ENCODE data around the gene TNXB. TPM values are rescaled to one million over a fixed set of nuclear protein-coding genes. Genes with fewer than 3 reads are reported as not detected.

TNXB gene
- total RNA-seq, 4 donors from 2014 or later, result 10.5 to 102 (median 31.0) TPM

DNA sequence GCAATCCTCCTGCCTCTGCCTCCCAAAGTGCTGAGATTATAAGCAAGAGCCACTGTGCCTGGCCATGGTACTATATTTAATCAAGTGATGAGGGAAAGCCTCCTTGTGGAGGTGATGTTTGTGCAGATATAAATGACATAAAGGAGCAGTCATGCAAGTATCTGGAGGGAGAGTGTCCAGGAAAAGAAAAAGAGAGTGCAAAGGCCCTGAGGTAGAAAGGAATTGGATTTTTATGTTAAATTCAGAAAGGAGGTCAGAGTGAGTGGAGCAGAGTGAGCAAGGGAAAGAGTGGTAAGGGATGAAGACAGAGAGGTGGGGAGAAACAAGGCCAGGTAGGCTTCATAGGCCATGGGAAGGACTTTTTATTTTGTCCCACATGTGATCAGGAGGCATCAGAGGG lies 28.3 kb upstream of the TNXB start:
- intact Hi-C loops (cut with DNase I), result no loop called here
- no peak for DNase-seq
- Histone ChIP-seq H3K9me3 (no peaks in the 10 kb centered on the region), H3K27ac (no peak overlapping the region), H3K36me3 (no peaks in the 10 kb centered on the region), H3K4me1 (peaks cover 0 to 7% (median 2%) of the 10 kb centered on the region in 3 donors), H3K4me3 (no peak overlapping the region), H3K27me3 (no peaks in the 10 kb centered on the region)
- TF ChIP-seq, protein P1, sequence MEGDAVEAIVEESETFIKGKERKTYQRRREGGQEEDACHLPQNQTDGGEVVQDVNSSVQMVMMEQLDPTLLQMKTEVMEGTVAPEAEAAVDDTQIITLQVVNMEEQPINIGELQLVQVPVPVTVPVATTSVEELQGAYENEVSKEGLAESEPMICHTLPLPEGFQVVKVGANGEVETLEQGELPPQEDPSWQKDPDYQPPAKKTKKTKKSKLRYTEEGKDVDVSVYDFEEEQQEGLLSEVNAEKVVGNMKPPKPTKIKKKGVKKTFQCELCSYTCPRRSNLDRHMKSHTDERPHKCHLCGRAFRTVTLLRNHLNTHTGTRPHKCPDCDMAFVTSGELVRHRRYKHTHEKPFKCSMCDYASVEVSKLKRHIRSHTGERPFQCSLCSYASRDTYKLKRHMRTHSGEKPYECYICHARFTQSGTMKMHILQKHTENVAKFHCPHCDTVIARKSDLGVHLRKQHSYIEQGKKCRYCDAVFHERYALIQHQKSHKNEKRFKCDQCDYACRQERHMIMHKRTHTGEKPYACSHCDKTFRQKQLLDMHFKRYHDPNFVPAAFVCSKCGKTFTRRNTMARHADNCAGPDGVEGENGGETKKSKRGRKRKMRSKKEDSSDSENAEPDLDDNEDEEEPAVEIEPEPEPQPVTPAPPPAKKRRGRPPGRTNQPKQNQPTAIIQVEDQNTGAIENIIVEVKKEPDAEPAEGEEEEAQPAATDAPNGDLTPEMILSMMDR (IDR thresholded peaks at IDR 0.05), result no peak

DNA sequence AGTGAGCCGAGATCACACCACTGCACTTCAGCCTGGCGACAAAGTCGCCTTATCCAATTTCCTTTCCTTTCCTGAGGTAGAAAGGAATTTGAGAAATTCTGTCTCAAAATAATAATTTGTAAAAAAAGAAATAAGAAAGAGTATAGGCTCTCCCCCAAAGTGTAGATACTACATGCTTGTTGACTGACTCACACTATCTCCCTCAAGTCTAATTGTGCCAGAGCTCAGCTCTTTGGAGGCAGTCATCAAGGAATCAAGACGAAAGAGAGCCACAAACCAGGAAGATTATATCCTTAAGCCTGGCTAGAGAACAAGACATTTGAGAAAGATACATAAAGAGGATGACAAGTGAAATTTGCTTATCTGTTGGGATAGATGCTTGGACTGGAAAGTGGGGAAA lies 24.6 kb upstream of the TNXB start:
- no peak overlapping the region for H3K27ac ChIP-seq
- no peaks in the 10 kb centered on the region for H3K27me3 ChIP-seq
- intact Hi-C loops (cut with DNase I), result no loop called here
- TF ChIP-seq POLR2A (IDR thresholded peaks at IDR 0.05), result no peak
- TF ChIP-seq, protein P1 (IDR thresholded peaks at IDR 0.05), result no peak
- 74 to 77% methylated on average over 4 of the region's 4 CpGs for WGBS, 2 donors
- H3K9me3 ChIP-seq, result no peaks in the 10 kb centered on the region
- H3K36me3 ChIP-seq, result no peaks in the 10 kb centered on the region
- no peak for DNase-seq
- no peak overlapping the region for H3K4me3 ChIP-seq
- peaks cover 12 to 37% (median 15%) of the 10 kb centered on the region in 3 donors for H3K4me1 ChIP-seq

DNA sequence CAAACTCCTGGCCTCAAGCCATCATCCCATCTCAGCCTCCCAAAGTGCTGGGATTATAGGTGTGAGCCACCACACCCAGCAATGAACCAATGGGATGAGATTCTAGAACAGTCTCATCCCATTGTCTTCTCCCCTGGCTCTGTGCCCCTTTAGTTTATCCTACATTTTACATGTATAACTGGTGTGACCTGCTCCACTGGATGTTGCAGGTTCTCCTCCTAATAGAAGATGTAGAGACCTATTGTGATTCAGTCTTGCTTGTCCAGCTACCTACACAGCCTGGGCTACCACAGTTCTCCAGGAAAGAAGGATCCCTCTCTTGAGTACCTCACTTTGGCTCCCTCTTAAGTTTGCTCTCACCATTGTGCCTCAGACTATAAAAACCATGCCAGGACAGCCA lies 23.0 kb upstream of the TNXB start:
- H3K36me3 ChIP-seq, result no peaks in the 10 kb centered on the region

DNA sequence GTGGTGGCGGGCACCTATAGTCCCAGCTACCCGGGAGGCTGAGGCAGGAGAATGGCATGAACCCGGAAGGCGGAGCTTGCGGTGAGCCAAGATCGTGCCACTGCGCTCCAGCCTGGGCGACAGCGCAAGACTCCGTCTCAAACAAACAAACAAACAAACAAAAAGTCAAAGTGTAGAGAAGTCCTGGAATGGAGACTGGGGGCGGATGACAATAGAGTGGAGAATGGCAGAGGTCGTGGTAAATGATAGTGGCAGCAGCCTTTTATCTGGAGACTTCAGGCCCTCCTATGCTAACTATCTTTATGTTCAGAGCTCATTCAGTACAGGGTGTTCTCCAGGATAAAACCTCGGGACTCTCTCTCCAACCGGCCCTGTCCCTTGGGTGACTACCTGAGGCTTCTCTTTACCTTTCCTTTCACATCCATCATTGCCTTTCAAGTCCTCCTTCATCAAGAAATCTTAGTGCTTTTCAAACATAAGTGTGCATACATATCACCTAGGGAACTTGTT lies 22.4 kb upstream of the TNXB start:
- DNase-seq, result no peak
- Histone ChIP-seq H3K4me1 (peaks cover 27 to 54% (median 31%) of the 10 kb centered on the region in 3 donors), H3K36me3 (peaks cover 0 to 4% (median 0%) of the 10 kb centered on the region in 3 donors), H3K4me3 (no peak overlapping the region), H3K27ac (peak overlapping the region in 3 of 4 donors; percentile 45 to 98 (median 96)), H3K9me3 (no peaks in the 10 kb centered on the region), H3K27me3 (no peaks in the 10 kb centered on the region)
- no peak for TF ChIP-seq POLR2A (IDR thresholded peaks at IDR 0.05)
- TF ChIP-seq, protein P1 (IDR thresholded peaks at IDR 0.05), result no peak
- intact Hi-C loops (cut with DNase I), result no loop called here
- 79 to 82% methylated on average over 9 to 13 of the region's 14 CpGs for WGBS, 2 donors

More for the DNA sequence above, 23.0 kb upstream of the TNXB start:
- peak overlapping the region in 3 of 4 donors; percentile 66 to 98 (median 96) for H3K27ac ChIP-seq
- intact Hi-C loops (cut with DNase I), result no loop called here
- H3K4me1 ChIP-seq, result peaks cover 21 to 48% (median 26%) of the 10 kb centered on the region in 3 donors
- H3K4me3 ChIP-seq, result no peak overlapping the region
- no peaks in the 10 kb centered on the region for H3K9me3 ChIP-seq
- H3K27me3 ChIP-seq, result no peaks in the 10 kb centered on the region
- no peak for DNase-seq
- TF ChIP-seq, protein P1 (IDR thresholded peaks at IDR 0.05), result no peak
- TF ChIP-seq POLR2A (IDR thresholded peaks at IDR 0.05), result no peak

DNA sequence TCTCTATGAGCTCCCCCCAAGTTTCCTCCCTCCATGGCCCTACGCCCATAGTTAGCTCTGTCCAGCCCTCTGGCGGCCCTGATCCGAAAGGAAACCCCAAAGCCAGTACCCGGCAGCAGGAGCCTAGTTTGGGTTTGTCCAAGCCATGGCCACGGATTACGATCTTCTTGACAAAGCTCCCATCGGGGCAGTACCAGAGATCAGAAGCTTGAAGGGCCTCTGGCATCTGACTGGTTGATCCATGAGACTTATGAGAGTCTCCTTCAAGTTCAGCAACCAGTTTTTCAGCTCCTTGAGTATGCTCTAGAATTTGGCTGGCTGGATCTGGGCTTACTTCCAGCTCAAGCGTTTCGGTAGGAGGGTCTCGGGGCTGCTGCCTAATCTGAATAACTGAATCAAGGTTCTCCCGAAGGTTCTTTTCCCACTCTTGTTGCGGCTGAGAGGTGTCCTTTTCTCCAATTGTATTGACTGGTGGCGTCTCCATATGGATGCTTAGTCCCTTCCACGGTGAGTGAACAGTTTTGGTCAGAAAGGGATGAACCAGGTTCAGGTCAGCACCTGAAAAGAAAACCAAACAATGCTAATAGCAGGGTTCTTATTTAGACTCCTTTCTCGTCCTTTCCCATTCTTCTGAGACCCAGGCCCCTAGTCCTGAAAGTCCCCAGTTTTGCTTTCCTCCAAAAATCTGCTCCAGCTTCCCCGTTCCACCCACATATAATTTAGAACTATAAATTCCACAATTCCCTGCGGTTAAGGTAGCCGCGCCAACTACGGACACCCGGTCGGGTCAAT lies 20.4 kb upstream of the TNXB start:
- DNase-seq, result no peak
- Histone ChIP-seq H3K36me3 (peaks cover 0 to 24% (median 18%) of the 10 kb centered on the region in 3 donors), H3K4me1 (peaks cover 28 to 68% (median 31%) of the 10 kb centered on the region in 3 donors), H3K27me3 (no peaks in the 10 kb centered on the region), H3K27ac (peak overlapping the region; percentile 85 to 98 (median 96)), H3K4me3 (peak overlapping the region; percentile 42 to 95 (median 75)), H3K9me3 (no peaks in the 10 kb centered on the region)
- TF ChIP-seq, protein P1 (IDR thresholded peaks at IDR 0.05), result no peak
- no peak for TF ChIP-seq POLR2A (IDR thresholded peaks at IDR 0.05)
- intact Hi-C loops (cut with DNase I), result no loop called here
- WGBS, 2 donors, result 8 to 12% methylated on average over 14 to 16 of the region's 22 CpGs
